Dermis microvascular lymphatic vessel endothelial cell (primary cell): ENCODE data around the gene NEK2. TPM values are rescaled to one million over a fixed set of nuclear protein-coding genes. Genes with fewer than 3 reads are reported as not detected.
A peak's percentile ranks its signal among the peaks of the same experiment; 100 is the strongest.
"Not testable (repeated sequence)": the region's sequence is repeated elsewhere in the genome, so short reads cannot be mapped to it uniquely, and the experiment has no call there.

Experiments used
- DNase-seq, 2 donors: peaks; one replicate each; pipeline versions ENCODE4 v3.0.0 to v3.0.0-alpha.2; 2010; ENCODE audit warnings: low read depth in 2 of 2
- total RNA-seq: library from RNA; depleted of rRNA; stranded (reverse); fragments of >200 nt; gene quantifications from 2 replicates; pipeline ENCODE4 v1.2.1, GENCODE V29; 2014

The NEK2 gene
- total RNA-seq, 1 donor from 2014 or later: 18.5 TPM

GRCh38 chr1:211633524-211633846 lies 41.9 kb downstream of the NEK2 start:
- no peak for DNase-seq

- DNase-seq: no peak
Observed at GRCh38 chr1:211632808-211633523, 42.5 kb downstream of the NEK2 start.

- DNase-seq: peak; percentile 48 to 60
Observed at GRCh38 chr1:211632117-211632807, 43.2 kb downstream of the NEK2 start.

GRCh38 chr1:211631168-211631567 lies 44.3 kb downstream of the NEK2 start:
- DNase-seq: no peak

GRCh38 chr1:211630236-211631081 lies 45.0 kb downstream of the NEK2 start:
- peak in 1 of 2 donors; percentile 51 for DNase-seq

- no peak for DNase-seq
Observed at GRCh38 chr1:211628417-211628816, 47.0 kb downstream of the NEK2 start.

GRCh38 chr1:211627259-211627658 lies 48.2 kb downstream of the NEK2 start:
- no peak for DNase-seq

GRCh38 chr1:211625866-211626265 lies 49.6 kb downstream of the NEK2 start:
- not testable (repeated sequence) for DNase-seq

GRCh38 chr1:211625040-211625439 lies 50.4 kb downstream of the NEK2 start:
- DNase-seq: peak in 1 of 2 donors; percentile 53

GRCh38 chr1:211623515-211623914 lies 51.9 kb downstream of the NEK2 start:
- DNase-seq: no peak

- DNase-seq: peak in 1 of 2 donors; percentile 38
Observed at GRCh38 chr1:211621447-211622198, 53.8 kb downstream of the NEK2 start.

- no peak for DNase-seq
Observed at GRCh38 chr1:211620097-211620496, 55.3 kb downstream of the NEK2 start.

GRCh38 chr1:211619033-211619996 lies 56.1 kb downstream of the NEK2 start:
- no peak for DNase-seq

GRCh38 chr1:211616965-211617297 lies 58.5 kb downstream of the NEK2 start:
- DNase-seq: no peak

GRCh38 chr1:211616231-211616964 lies 59.0 kb downstream of the NEK2 start:
- no peak for DNase-seq

- DNase-seq: no peak
Observed at GRCh38 chr1:211614615-211615014, 60.8 kb downstream of the NEK2 start.

GRCh38 chr1:211613951-211614350 lies 61.5 kb downstream of the NEK2 start:
- DNase-seq: no peak

- DNase-seq: peak in 1 of 2 donors; percentile 48
Observed at GRCh38 chr1:211613108-211613947, 62.1 kb downstream of the NEK2 start.

GRCh38 chr1:211612786-211613107 lies 62.7 kb downstream of the NEK2 start:
- DNase-seq: no peak
